Right hindlimb (tissue), 1 donor: ENCODE data around the gene HYAL4.
"Not testable (repeated sequence)": the region's sequence is repeated elsewhere in the genome, so short reads cannot be mapped to it uniquely, and the experiment has no call there.

ENCODE experiments used
- DNase-seq: peaks from one replicate; pipeline ENCODE4 v3.0.0-alpha.2; 2018

Gene HYAL4

GRCh38 chr7:123849855-123850254 is 4.9 kb downstream of the HYAL4 start:
- DNase-seq, result no peak

GRCh38 chr7:123851404-123851803 is 6.4 kb downstream of the HYAL4 start:
- not testable (repeated sequence) for DNase-seq

- DNase-seq, result not testable (repeated sequence)
These were observed 9.3 kb downstream of the HYAL4 start for GRCh38 chr7:123854291-123854690.

- not testable (repeated sequence) for DNase-seq
These were observed 11.5 kb downstream of the HYAL4 start for GRCh38 chr7:123856428-123856827.

GRCh38 chr7:123860848-123861247 is 15.9 kb downstream of the HYAL4 start:
- DNase-seq, result no peak

- no peak for DNase-seq
These were observed 17.8 kb downstream of the HYAL4 start for GRCh38 chr7:123862775-123863174.

GRCh38 chr7:123863461-123863860 is 18.5 kb downstream of the HYAL4 start:
- DNase-seq, result no peak

- no peak for DNase-seq
These were observed 19.0 kb downstream of the HYAL4 start for GRCh38 chr7:123864012-123864411.

- DNase-seq, result no peak
These were observed 19.5 kb downstream of the HYAL4 start for GRCh38 chr7:123864436-123864835.

- DNase-seq, result no peak
These were observed 20.0 kb downstream of the HYAL4 start for GRCh38 chr7:123864966-123865365.

GRCh38 chr7:123865517-123866117 is 20.6 kb downstream of the HYAL4 start:
- peak; percentile 39 for DNase-seq

- no peak for DNase-seq
These were observed 22.3 kb downstream of the HYAL4 start for GRCh38 chr7:123867225-123867624.

GRCh38 chr7:123871998-123872867 is 27.3 kb downstream of the HYAL4 start:
- no peak for DNase-seq

- no peak for DNase-seq
These were observed 27.9 kb downstream of the HYAL4 start for GRCh38 chr7:123872908-123873307.

GRCh38 chr7:123876557-123877256 is 31.7 kb downstream of the HYAL4 start:
- no peak for DNase-seq

- DNase-seq, result no peak
These were observed 34.7 kb downstream of the HYAL4 start for GRCh38 chr7:123879628-123880027.

- DNase-seq, result no peak
These were observed 36.3 kb downstream of the HYAL4 start for GRCh38 chr7:123881300-123881699.

GRCh38 chr7:123883154-123883553 is 38.2 kb downstream of the HYAL4 start:
- DNase-seq, result no peak

- no peak for DNase-seq
These were observed 43.2 kb downstream of the HYAL4 start for GRCh38 chr7:123888192-123888591.

GRCh38 chr7:123894753-123895152 is 49.8 kb downstream of the HYAL4 start:
- DNase-seq, result not testable (repeated sequence)

- DNase-seq, result no peak
These were observed 56.1 kb downstream of the HYAL4 start for GRCh38 chr7:123901101-123901500.

- DNase-seq, result no peak
These were observed 60.7 kb downstream of the HYAL4 start for GRCh38 chr7:123905714-123906113.

GRCh38 chr7:123916240-123916724 is 71.3 kb downstream of the HYAL4 start:
- no peak for DNase-seq

GRCh38 chr7:123917878-123918277 is 72.9 kb downstream of the HYAL4 start:
- no peak for DNase-seq
